RWPE1 (cell line): Measurements from ENCODE around the gene RAD9A.
"Not testable (repeated sequence)": the region's sequence is repeated elsewhere in the genome, so short reads cannot be mapped to it uniquely, and the experiment has no call there.

Experiments
- CTCF ChIA-PET: fragments of 350-600 bp; sonication (Branson Sonifier 250); formaldehyde crosslinking; extraction: SDS; loops from one replicate; lab custom pipeline; 2021; lab: Yijun Ruan, JAX
- POLR2A ChIA-PET: fragments of 400-600 bp; formaldehyde crosslinking; extraction: SDS; loops from one replicate; lab custom pipeline; 2020; ENCODE audit warnings: antibody characterized with exemption; ENCODE audit not compliant: low non-redundant PET; lab: Yijun Ruan, JAX
- DNase-seq: peaks from one replicate; pipeline ENCODE4 v3.0.0; 2012; ENCODE audit warnings: low spot score
- H3K27ac ChIP-seq: fragments of 450-650 bp; 2 replicates; pipeline ENCODE4 v1.5.1; 2017
- TF ChIP-seq, protein P1 (sequence below): fragments of 450-650 bp; conservative IDR thresholded peaks from 2 replicates; pipeline ENCODE4 v1.5.1; 2017; ENCODE audit warnings: low read depth, mild to moderate bottlenecking

The RAD9A gene

DNA sequence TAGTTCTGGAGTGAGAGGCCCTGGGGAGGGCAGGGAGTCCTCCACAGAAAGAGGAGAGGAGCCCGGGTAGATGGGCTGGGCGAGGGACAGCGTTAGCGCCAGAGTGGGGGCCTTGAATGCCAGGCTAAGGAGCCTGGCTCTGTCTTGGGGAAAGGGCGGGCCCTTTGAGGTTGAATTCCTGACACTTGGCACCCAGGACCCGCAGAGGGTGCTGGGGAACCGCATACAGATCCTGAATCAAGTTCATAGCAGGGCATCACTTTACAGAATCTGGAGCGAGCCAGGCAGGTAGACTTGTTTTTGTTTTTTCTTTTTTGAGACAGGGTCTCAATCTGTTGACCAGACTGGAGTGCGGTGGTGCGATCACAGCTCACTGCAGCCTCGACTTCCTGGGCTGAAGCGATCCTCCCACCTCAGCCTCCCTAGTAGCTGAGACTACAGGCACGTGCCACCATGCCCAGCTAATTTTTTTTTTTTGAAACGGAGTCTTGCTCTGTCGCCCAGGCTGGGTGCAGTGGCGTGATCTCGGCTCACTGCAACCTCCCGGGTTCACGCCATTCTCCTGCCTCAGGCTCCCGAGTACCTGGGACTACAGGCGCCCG, 29.7 kb downstream of the RAD9A start:
- peak overlapping the region; percentile 83 for H3K27ac ChIP-seq
- CTCF ChIA-PET: interaction anchor here (1.7 kb wide), 1 partner anchor 39 kb away, joined by 5 read pairs; no protein-coding TSS in a partner anchor
- peak; percentile 46 for DNase-seq
- POLR2A ChIA-PET: no interaction called here
- TF ChIP-seq, protein P1, sequence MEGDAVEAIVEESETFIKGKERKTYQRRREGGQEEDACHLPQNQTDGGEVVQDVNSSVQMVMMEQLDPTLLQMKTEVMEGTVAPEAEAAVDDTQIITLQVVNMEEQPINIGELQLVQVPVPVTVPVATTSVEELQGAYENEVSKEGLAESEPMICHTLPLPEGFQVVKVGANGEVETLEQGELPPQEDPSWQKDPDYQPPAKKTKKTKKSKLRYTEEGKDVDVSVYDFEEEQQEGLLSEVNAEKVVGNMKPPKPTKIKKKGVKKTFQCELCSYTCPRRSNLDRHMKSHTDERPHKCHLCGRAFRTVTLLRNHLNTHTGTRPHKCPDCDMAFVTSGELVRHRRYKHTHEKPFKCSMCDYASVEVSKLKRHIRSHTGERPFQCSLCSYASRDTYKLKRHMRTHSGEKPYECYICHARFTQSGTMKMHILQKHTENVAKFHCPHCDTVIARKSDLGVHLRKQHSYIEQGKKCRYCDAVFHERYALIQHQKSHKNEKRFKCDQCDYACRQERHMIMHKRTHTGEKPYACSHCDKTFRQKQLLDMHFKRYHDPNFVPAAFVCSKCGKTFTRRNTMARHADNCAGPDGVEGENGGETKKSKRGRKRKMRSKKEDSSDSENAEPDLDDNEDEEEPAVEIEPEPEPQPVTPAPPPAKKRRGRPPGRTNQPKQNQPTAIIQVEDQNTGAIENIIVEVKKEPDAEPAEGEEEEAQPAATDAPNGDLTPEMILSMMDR: no peak

DNA sequence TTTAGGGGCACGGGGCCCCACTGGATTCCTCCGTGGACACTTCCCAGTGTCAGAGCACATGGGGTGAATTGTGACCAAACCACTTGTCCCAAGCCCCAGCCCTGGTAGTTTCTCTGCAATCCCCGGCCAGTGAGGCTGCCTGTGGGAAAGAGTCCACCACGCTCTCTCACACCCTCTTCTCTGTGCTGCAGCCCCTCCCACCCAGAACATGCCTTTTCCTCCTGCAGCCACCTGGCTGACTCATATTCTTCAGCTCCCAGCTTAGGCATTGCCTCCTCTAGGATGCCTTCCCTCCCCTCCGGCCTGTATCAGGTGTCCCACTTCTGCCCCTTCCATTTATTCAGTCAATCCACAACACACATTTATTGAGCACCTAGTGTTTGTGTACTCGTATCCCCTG, 31.1 kb downstream of the RAD9A start:
- TF ChIP-seq, protein P1: no peak
- DNase-seq: peak; percentile 74
- POLR2A ChIA-PET: no interaction called here
- CTCF ChIA-PET: interaction anchor here (0.6 to 1.5 kb wide), 4 partner anchors 11 to 1646 kb away, joined by 3 read pairs; partner anchors contain the start of gene PPP1CA
- H3K27ac ChIP-seq: peak overlapping the region; percentile 83

DNA sequence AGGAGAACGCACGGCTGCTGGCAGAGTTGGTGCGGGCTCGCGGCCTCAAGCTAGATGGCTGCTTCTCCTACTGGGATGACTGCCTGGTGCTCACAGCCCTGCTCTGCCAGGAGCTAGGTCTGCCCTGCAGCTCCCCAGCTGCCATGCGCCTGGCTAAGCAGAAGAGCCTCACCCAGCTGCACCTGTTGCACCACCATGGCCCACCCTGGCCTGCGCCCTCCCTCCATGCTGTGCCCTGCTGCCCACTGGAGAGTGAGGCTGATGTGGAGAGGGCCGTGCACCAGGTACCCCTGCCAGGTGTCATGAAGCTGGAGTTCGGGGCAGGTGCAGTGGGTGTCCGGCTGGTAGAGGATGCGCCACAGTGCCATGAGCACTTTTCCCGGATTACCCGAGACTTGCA, 31.7 kb downstream of the RAD9A start:
- TF ChIP-seq, protein P1: no peak
- H3K27ac ChIP-seq: peak overlapping the region; percentile 83
- no peak for DNase-seq
- POLR2A ChIA-PET: no interaction called here
- CTCF ChIA-PET: interaction anchor here (0.6 to 1.5 kb wide), 5 partner anchors 11 to 1646 kb away, joined by 3 read pairs; partner anchors contain the start of gene PPP1CA

DNA sequence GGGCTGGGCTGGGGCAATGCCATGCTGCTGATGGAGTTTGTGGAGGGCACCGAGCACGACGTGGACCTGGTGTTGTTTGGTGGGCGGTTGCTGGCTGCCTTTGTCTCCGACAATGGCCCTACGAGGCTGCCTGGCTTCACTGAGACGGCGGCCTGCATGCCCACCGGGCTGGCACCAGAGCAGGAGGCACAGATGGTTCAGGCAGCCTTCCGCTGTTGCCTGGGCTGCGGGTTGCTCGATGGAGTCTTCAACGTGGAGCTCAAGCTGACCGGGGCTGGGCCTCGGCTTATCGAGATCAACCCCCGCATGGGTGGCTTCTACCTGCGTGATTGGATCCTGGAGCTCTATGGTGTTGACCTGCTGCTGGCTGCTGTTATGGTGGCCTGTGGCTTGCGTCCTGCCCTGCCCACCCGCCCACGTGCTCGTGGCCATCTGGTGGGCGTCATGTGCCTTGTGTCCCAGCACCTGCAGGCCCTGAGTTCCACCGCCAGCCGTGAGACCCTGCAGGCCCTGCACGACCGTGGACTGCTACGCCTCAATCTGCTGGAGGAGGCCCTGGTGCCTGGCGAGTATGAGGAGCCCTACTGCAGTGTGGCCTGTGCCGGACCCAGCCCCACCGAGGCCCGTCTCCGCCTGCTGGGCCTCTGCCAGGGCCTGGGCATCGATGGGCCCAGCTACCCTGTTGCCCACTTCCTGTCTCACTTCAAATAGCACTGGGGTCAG, 32.3 kb downstream of the RAD9A start:
- CTCF ChIA-PET: interaction anchor here (1.0 to 1.5 kb wide), 2 partner anchors 22 to 23 kb away, joined by 3 read pairs; partner anchors contain the start of gene PPP1CA

DNA sequence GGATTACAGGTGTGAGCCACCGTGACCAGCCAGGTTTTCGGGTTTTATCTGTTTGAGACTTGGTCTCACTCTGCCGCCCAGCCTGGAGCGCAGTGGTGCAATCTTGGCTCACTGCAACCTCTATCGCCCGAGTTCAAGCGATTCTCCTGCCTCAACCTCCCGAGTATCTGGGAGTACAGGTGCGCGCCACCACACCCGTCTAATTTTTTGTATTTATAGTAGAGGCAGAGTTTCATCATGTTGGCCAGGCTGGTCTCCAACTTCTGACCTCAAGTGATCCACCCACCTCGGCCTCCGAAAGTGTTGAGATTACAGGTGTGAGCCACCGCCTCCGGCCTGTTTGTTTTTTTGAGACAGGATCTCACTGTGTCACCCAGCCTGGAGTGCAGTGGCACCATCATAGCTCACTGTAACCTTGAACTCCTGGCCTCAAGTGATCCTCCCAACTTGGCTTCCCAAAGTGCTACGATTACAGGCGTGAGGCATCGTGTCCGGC, 35.6 kb downstream of the RAD9A start:
- peak overlapping the region; percentile 84 for H3K27ac ChIP-seq
- not testable (repeated sequence) for DNase-seq
- CTCF ChIA-PET: interaction anchor here (0.6 kb wide), 1 partner anchor 28 kb away, joined by 6 read pairs; no protein-coding TSS in a partner anchor
- POLR2A ChIA-PET: interaction anchor here (2.3 kb wide), 1 partner anchor 26 kb away, joined by 7 read pairs; the partner anchor contains the start of gene PPP1CA

More for the DNA sequence above, 32.3 kb downstream of the RAD9A start:
- POLR2A ChIA-PET: interaction anchor here (0.6 to 0.7 kb wide), 2 partner anchors 44 to 399 kb away, joined by 3 to 4 read pairs; no protein-coding TSS in a partner anchor
- DNase-seq: no peak
- TF ChIP-seq, protein P1: no peak
- H3K27ac ChIP-seq: peak overlapping the region; percentile 47

DNA sequence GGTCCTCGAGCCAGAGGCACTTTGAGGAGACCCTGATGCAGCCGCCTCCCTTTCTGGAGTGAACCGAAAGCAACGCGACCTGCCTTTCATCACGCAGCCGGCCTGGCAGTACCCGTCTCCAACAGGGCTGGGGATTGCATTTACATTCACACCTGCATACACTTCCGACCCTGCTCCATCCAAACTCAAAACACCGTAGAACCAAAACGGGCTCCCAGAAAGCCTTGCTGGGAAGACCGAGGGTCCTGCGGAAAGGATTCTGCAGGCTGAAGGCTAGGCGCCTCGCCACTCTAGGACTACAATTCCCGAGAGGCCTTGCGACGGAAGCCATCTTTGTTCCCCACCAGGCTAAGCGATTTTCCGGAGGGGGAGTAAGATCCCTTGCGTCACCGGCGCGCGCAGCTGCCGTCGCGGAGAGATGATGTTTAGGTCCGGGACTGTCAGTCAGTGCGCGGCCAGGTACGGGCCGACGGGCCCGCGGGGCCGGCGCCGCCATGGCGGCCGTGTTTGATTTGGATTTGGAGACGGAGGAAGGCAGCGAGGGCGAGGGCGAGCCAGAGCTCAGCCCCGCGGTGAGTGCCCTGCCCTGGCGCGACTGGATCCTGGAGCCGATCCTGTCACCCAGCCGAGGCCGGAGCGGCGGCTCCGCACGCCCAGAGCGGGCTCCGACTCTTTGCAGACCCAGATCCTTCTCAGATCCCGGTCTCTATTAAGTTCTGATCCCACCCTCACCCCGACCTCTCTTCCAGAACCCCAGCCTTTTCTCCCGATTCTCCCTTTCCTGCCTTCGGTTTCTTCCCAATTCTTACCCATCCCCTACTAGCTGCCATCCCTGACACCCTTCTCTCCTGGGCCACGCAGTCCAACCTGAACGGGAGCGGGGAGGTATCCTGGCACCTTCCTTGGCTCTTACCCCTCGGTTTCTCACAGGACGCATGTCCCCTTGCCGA, 36.5 kb downstream of the RAD9A start, which contains the start of gene RPS6KB2:
Gene RPS6KB2 (plus strand): TSS at position 443 of the 950 bp plus-strand sequence. CDS start 52 bp downstream, at position 495.
- POLR2A ChIA-PET: interaction anchor here (1.0 to 2.3 kb wide), 3 partner anchors 27 to 40 kb away, joined by 3 to 7 read pairs (median 5); partner anchors contain the start of gene PPP1CA
- CTCF ChIA-PET: interaction anchor here (0.7 to 2.6 kb wide), 2 partner anchors 27 to 831 kb away, joined by 3 to 12 read pairs; partner anchors contain the start of gene PPP1CA
- peak; percentile 99 for DNase-seq
- TF ChIP-seq, protein P1: no peak
- H3K27ac ChIP-seq: peak within 1 kb of the TSS; percentile 84
